Stimulated activated CD8-positive, alpha-beta memory T cell treated with anti-CD3 and anti-CD28 coated beads, Interleukin-4, amount 100 ng/mL, for 1 hour (primary cell): ENCODE results near the gene LARP1.
"Not testable (repeated sequence)": the region's sequence is repeated elsewhere in the genome, so short reads cannot be mapped to it uniquely, and the experiment has no call there.

Source experiments
- DNase-seq, 2 donors: peaks; one replicate each; pipeline ENCODE4 v3.0.0-alpha.2; 2020; ENCODE audit warnings: low read depth in 2 of 2, low spot score in 1 of 2

Gene LARP1

DNA sequence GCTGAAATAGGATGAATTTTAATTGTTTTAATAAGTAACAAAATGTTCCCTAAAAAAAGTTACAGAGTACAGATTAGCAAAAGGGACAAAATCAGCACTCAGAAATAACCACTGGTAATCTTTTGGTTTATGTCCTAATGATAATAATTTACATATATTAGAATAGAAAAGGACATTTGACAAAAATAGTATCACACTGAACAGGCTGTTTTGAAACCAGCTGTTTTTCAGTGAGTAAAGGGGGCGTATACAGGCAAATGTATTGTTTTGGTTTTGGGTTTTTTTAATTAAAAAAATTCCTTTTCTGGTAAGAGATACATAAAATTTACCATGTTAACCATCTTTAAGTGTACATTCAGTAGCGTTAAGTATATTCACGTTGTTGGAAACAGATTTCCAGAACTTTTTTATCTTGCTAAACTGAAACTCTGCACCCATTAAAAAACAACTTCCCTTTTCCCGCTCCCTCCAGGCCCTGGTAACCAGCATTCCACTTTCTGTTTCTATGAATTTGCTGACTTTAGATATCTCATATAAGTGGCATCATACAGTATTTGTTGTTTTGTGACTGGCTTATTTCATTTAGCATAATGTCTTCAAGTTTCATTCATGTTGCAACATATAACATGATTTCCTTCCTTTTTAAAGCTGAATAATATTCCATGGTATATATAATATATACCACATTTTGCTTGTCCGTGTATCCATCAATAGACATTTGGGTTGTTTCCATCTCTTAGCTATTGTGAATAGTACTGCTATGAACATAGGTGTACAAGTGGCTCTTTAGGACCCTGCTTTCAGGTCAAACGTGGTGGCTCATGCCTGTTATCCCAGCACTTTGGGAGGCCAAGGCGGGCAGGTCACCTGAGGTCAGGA is 20.6 kb upstream of the LARP1 start:
- DNase-seq: no peak

DNA sequence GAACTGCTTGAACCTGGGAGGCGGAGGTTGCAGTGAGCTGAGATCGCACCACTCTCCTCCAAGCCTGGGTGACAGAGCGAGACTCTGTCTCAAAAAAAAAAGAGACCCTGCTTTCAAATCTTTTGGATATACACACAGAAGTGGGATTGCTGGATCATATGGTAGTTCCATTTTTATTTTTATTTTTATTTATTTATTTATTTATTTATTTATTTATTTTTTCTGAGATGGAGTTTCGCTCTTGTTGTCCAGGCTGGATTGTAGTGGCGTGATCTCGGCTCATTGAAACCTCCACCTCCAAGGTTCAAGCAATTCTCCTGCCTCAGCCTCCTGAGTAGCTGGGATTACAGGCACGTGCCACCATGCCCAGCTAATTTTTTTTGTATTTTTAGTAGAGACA is 19.8 kb upstream of the LARP1 start:
- DNase-seq: not testable (repeated sequence)

DNA sequence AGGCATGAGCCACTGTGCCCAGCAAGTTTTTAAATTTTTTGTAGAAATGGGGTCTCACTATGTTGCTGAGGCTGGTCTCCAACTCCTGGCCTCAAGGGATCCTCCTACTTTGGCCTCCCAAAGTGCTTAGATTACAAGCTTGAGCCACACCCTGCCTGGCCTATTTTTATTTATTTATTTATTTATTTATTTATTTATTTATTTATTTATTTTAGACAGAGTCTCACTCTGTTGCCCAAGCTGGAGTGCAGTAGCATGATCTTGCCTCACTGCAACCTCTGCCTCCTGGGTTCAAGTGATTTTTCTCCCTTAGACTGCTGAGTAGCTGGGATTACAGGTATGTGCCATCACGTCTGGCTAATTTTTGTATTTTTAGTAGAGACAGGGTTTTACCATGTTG is 18.8 kb upstream of the LARP1 start:
- not testable (repeated sequence) for DNase-seq

DNA sequence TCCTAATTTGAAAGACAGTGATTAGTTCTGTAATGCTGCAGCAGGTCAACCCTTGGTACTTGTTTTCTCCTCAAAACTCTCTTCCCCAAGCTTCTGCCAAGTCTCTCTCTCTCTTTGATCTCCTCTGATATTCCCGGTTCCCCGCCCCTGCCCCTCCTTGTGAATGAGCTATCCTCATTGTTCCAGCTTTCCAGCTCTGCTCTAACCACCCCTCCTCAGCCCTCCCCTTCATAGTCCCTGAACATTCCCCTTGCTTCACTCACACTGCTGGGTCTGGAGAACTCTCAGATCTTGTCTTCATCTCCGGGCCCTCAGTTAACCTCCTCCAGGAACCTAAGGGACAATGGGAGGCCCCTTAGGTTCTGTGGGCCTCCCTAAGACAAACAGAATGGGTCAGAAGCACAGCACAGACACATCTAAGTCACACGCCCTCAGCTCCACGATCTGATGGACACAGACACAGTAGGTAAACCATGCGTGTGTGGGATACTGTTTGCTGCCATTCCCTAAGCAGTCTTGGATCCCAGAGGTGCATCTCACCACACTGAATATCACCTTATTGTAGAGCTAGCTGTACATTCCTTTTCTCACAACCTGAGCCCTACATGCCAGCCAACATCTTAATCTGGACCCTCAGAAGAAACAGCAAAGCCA is 17.4 kb upstream of the LARP1 start:
- no peak for DNase-seq

DNA sequence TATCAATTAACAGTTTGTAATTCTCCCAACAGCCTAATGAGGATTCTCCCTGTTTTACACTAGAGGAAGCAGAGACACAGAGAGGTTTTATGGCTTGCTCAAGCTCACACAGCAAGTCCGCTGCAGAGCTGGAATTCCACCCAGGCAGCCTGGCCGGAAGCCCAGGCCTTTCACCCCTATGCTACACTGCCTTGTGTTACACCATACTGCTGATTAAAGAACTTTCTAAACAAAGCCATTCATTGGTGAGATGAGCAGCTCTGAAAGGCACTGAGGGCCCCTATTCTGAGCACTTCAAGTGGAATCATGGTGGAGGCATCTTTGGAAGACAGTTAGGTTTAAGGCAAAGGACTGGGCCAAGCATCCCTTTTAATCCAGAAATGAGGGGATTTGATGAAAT is 14.7 kb upstream of the LARP1 start:
- no peak for DNase-seq

DNA sequence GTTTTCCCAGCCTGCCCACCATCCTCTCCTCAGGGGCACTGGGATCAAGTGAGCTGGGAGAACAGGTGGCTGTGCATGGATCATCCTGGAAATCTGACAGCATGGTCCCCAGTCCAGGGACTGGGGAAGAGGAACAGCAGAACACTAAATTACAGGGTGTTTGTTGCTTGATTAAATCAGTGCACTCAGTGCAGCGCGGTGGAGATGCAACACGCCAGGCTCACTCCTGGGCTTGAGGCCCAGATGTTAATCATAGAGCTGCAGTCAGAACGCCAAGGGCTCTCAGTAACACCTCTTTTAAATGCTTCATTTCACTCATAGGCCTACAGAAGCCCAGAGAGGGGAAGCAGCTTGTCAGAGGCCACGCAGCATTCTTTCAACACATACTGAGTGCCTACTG is 14.2 kb upstream of the LARP1 start:
- DNase-seq: no peak

DNA sequence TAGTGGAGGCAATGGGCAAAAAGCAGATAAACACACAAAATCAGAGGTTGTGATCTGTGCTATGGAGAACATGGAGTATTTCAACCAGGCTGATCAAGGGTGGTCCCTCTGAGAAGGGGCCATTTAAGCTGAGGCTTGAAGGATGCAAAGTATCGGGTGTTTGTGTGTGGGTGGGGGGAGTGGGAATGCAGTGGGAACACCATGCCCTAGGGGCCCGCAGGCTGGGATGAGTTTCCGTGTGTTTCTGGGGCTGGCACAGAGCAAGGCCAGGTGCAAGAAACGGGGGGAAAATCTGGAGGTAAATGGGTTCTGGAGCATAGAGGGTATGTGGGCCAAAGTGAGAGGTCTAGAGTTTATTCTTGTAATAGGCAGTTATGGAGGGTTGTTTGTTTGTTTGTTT is 13.8 kb upstream of the LARP1 start:
- DNase-seq: no peak

DNA sequence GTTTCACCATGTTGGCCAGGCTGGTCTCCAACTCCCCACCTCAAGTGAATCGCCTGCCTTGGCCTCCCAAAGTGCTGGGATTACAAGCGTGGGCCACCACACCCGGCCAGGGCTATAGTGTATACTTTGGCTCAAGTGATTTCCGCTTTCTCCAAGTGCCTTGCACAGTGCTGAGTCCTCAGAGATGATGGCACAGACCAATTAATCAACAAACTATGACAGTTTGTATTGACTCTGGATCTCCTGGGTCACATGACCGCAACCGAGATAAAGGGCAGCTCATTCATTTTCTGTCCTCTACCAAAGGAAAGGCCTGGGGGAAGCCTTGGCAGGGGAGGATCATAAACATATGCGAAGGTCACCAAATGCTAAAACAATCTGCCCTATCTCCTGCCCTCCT is 11.4 kb upstream of the LARP1 start:
- DNase-seq: no peak

DNA sequence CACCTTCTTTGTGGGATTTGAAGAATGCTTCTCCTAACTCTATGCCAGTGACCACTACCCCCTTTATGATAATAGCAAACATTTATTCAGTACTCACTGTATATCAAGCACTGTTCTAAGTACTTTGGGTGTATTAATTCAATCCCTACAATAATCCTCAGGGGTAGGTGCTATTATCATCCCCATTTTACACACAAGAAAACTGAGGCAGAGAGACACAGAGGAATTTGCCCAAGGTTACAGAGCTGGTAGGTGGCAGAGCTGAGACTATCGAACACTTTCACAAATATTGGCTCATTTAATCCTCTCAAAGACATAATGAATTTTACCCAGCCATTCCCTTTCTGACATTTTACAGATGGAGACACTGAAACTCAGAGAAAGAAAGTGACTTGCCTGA is 9.8 kb upstream of the LARP1 start:
- DNase-seq: no peak

DNA sequence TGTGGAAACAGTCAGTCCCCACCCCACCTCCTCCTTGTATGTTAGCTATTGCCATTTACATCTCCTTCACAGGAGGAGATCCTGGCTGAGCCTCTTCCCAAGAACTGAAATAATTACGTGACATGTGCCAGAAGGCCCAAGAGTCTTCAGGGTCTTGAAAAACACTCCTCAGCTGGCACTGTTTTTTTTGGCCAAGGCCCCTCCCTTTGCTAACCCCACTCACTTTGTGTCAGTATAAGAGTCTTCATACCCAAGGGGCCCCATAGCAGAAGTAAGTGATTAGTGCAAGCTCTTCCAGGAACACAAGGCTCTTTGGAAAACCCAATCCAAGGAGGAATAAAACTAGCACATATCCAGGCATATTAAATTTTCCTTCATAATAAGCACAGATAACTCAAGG is 5.7 kb upstream of the LARP1 start:
- DNase-seq: no peak

DNA sequence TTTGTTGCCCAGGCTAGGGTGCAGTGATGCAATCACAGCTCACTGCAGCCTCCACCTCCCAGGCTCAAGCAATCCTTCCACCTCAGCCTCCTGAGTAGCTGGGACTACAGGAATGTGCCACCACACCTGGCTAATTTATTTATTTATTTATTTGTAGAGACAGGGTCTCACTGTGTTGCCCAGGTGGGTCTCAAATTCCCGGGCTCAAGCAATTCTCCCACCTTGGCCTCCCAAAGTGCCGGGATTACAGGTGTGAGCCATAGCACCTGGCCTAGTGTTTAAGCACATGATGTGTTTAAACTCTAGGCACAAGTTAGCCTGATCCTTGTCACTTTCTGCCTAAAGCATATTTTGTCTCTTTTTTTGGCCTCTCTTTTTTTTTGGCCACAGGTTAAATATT is 4.5 kb upstream of the LARP1 start:
- DNase-seq: not testable (repeated sequence)

DNA sequence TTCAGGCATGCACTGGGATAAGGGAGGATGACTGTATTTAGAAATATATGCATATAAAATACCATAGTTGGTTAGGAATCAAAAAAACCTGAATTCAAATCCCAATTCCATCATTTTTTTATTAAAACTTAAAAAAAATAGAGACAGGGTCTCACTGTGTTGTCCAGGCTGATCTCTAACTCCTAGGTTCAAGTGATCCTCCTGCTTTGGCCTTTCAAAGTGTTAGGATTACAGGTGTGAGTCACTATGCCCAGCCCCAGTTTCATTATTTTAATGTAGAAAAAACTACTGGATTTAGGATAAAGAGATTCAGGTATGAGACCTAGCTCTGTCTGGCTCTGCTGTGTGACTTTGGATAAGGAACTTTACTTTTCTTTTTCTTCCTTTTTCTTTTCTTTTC is 3.3 kb upstream of the LARP1 start:
- no peak for DNase-seq

DNA sequence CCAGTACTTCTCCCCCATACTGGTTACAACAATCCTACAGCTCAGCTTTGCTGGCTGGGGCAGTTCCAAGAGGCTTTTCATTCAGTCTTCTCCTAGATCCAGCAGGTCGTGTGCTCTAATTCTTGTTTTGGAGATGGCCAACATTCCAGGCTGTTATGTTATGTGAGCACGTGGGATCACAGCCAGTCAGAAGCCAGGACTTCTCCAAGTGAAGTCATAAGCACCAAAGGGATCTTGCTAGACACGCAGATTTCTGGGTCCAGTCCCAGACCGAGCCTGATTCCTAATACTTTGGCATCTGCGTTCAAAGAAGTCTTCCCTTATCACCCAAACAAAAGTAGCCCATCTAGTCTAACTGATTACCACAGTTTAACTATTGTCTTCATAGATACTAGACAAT is 1.4 kb upstream of the LARP1 start:
- DNase-seq: no peak

DNA sequence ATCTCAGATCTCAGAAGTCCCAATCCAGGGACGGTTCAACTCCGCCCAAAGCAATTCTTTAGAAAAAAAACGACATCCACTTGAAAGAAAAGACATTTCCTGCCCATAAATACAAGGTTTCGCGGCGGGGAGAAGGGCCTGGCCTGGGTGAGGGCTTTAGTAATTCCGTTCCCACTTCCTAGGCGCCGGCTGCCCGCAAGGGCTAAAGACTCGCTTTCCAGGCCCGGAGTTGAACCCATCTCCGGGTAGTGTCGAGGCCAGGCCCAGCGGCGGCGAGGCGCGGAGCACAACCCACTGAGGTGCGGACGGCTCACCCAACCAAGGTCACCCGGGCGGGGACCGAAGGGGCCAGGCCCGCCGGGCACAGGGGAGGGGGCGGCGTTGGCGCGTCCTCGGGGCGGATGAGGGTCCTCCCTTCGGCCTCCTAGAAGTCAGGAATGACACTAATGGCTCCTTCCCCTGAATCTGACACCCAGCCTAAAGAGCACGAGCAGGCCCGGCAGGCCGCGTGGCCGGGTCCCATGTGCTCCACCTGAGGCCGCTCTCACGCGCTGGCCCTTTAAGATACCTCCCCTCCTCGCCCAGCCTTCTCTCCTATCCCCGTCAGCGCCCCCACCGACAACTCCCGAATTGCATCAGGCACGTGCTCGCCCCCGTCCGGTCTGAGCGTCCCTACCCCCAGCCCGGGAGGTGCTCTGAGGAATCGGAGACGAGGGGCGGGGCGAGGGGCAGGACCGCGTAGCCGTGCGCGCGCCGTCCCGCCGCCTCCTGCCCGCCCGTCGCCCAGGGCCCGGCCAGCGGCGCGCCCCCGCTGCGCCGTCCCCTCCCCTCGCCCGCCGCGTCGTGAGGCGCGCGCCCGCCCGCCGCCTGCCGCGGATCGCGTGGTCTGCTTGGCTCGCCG is 467 bp upstream of the LARP1 start:
- peak; percentile 97 to 98 for DNase-seq

DNA sequence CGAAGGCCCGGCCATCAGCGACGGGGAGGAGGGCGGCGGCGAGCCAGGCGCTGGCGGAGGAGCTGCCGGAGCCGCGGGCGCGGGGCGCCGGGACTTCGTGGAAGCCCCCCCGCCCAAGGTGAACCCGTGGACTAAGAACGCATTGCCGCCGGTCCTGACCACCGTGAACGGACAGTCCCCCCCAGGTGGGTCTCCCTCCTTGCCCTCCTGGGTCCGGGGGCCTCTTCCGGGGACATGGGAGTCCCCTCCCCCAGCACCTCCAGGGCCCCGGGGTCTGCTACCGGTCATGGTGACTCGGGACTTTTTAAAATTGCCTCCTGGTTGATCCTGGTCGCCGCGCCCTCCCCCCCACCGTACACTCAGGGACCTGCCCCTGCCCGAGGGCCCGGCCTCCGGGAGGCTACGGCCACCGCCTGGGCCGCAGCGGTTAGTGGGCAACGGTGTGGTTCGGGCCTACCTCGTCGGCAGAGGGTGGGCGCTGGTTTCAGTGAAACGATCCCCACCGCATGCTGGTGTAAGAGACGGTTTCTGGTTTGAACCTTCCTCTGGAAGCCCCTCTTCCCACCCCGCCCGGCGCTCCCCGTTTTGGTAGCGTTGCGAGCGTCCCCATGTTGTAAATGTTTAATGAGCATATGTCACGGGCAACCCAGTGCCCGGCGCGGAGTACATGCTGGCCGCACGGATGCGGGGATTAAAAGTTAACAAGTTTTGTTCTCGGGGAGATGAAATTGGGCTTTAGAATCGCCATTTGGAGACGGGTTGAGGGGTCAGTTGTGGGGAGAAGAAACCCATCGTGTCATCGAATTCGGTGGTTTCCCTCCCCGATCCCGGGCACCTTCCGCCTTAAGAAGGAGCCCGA is 1.1 kb downstream of the LARP1 start:
- peak in 1 of 2 donors; percentile 10 for DNase-seq

DNA sequence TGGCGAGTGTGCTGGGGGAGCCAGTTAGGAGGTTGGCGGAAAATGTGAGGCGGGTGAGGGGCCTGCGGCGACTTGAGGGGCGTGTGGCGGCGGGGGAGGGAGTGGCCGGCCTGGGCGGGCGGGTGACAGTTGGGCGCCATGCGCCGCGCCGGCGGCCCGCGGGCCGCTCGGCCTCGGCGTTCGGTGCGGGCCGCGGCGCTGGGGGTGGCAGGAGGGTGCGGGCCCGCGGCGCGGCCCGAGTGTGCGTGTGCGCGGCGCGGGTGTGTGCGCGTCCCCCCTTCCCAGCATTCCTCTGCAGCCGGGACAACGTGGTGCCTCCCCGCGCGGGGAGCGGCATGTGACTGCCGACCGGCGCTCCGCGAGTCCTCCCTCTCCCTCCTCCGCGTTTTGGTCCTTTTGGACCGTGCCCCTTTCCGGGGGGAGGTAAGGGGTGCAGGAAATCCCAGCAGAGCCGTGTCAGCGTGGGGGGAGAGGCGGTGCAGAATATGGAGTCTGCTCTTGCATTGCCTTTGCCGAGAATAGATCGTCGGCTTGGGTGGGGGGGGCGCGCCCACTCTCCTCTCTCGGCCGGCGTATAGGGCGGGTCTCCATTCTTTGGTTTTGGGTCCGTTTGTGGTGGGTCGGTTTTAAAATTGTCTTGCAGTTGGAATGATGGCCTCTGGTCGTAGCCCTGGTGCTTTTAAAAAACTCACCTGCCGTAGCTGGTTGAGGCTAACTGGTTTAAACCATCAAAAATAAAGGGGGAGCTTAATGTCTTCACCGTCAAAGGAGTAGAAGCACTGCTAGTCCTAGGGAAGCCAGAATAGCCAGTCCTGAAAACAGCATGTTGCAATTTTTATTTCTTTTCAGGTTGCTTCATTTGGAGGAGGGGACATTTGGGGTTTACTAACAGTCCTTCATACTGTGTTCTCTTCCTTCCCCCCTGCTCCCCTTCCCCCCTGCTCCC is 2.0 kb downstream of the LARP1 start:
- peak in 1 of 2 donors; percentile 25 for DNase-seq

DNA sequence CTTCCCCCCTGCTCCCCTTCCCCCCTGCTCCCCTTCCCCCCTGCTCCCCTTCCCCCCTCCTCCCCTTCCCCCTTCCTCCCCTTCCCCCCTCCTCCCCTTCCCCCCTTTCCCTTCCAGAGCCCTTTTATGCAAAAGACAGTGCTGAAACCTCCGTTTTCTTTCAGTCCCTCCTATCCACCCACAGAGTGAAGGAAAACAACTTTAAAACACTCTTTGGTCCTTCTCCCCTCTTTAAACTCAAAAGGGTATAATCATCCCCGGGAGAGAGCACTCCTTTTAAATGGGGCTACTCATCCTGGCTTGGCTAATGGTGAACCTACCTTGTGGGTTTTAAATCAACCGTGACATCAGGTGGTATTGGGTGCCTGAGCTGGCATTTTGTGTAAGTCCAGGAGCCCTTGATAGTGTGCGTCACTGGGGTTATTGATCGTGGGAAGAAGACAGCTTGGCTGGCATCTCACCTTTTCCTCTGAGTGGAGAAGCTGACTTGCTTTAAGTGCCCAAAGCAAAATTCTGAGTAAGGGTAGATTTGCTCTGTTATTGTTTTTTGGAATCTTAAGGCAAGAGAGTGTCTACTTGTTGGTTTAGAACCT is 2.7 kb downstream of the LARP1 start:
- DNase-seq: peak in 1 of 2 donors; percentile 22

DNA sequence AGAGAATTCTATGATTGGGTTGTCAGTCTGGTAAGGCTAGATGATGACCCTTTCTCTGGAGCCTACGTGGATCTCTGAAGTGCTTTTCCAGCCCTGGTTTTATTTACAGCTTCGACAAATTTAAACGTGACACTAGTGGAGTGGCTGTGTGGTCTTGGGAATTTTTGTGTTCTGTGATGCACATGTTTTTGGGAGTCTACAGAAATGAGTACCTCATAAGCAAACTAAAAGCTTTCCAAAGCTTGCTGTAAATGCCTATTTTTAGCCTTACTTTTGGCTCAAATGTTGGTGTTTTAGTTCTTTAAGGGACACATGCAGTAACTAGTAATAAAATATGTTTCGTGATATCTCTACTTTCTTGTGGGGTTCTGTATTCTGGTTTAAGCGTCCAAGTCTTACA is 3.3 kb downstream of the LARP1 start:
- no peak for DNase-seq

DNA sequence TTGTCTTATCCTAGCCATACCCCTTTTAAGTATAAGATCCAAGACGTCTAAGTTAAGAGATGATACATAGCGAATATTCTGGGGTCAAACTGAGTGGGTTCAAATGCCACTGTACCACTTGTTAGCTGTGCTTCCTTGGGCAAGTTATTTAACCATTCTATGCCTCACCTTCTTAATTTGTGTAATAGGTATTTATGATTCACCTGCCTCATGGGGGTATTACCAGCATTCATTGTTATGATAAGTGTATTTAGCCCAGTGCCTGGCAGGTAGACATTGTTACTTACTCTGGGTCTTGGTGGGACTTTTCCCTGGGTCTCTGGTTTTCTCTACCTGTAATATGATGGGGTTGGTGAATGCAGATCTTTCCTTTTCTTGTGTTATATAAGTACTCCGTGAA is 3.8 kb downstream of the LARP1 start:
- no peak for DNase-seq
